Stomach (tissue), 9 donors: ENCODE data around the gene PPP4R4. TPM values are rescaled to one million over a fixed set of nuclear protein-coding genes. Genes with fewer than 3 reads are reported as not detected.
"Not testable (repeated sequence)": the region's sequence is repeated elsewhere in the genome, so short reads cannot be mapped to it uniquely, and the experiment has no call there.

ENCODE experiments used
- DNase-seq, 2 donors: peaks; one replicate each; pipeline versions ENCODE4 v3.0.0 to v3.0.0-alpha.2; 2013 to 2019
- H3K27ac ChIP-seq, 5 donors: fragments of 200-600 bp in 4 of 5; sonication (generic) in 4 of 5; one replicate each; pipeline ENCODE4 v1.5.1; 2013 to 2019; ENCODE audit warnings: mild to moderate bottlenecking in 1 of 5, moderate library complexity in 1 of 5
- H3K27me3 ChIP-seq, 3 donors: fragments of 200-600 bp; sonication (generic); one replicate each; pipeline ENCODE4 v1.5.1; 2017 to 2019; ENCODE audit warnings: mixed run types in 1 of 3
- H3K36me3 ChIP-seq, 4 donors: fragments of 200-600 bp; sonication (generic); 1 replicate in 3 of 4; 2 replicates in 1 of 4; pipeline ENCODE4 v1.5.1; 2016 to 2019
- H3K4me1 ChIP-seq, 4 donors: fragments of 200-600 bp; sonication (generic); one replicate each; pipeline ENCODE4 v1.5.1; 2016 to 2019
- H3K4me3 ChIP-seq, 4 donors: fragments of 200-600 bp; sonication (generic) in 3 of 4; one replicate each; pipeline ENCODE4 v1.5.1; 2016 to 2019; ENCODE audit warnings: mild to moderate bottlenecking in 1 of 4
- H3K9me3 ChIP-seq, 4 donors: fragments of 200-600 bp; sonication (generic); one replicate each; pipeline ENCODE4 v1.5.1; 2016 to 2019
- EP300 ChIP-seq: sonication (generic); formaldehyde crosslinking; IDR thresholded peaks from one replicate; pipeline ENCODE4 v1.6.1; 2017; ENCODE audit warnings: antibody characterized with exemption
- POLR2A ChIP-seq, 4 donors: fragments of 450-650 bp; IDR thresholded peaks; one replicate each; pipeline ENCODE4 v1.6.1; 2016; ENCODE audit warnings: antibody characterized with exemption in 4 of 4, control low read depth in 2 of 4, mild to moderate bottlenecking in 1 of 4, moderate library complexity in 1 of 4
- POLR2AphosphoS5 ChIP-seq, 3 donors: sonication (generic); formaldehyde crosslinking; IDR thresholded peaks; one replicate each; pipeline ENCODE4 v1.6.1; 2016; ENCODE audit warnings: antibody characterized with exemption in 3 of 3
- WGBS, 5 donors: extraction: QIAGEN DNeasy Blood & Tissue Kit in 3 of 5; methylation state at CpG; one replicate each; pipeline versions ENCODE4 v1.1.5 to v1.1.7; 2013 to 2018; 5-methylcytosine and 5-hydroxymethylcytosine counted together
- intact Hi-C: fragments of 100-400 bp; cut with DNase I; formaldehyde crosslinking; loops from one replicate; pipeline ENCODE4 v1.15.1; 2023; ENCODE audit warnings: low total_unique reads
- polyA plus RNA-seq, 3 donors: library from polyadenylated mRNA; stranded (reverse); fragments of 200-250 nt; gene quantifications; one replicate each; pipeline ENCODE4 v1.2.3, GENCODE V29; 2013
- total RNA-seq, 5 donors: library from RNA; depleted of rRNA; stranded (reverse); fragments of >200 nt; gene quantifications; one replicate each; pipeline versions ENCODE4 v1.1.0 to v1.2.3, GENCODE V29; 2014 to 2016
- TF ChIP-seq, protein P1 (sequence below), 7 experiments: fragments of 450-650 bp in 4 of 7; fragments of 200-600 bp in 3 of 7; sonication (generic) in 3 of 7; IDR thresholded peaks; one replicate each; pipeline ENCODE4 v1.5.1; 2016 to 2019; ENCODE audit warnings: antibody characterized with exemption in 7 of 7, control low read depth in 2 of 7, mild to moderate bottlenecking in 1 of 7
- donor health status: healthy with polysubstance abuse.
- donor health status: Bipolar disorder and iron deficiency.
- donor health status: healthy.

The PPP4R4 gene
- total and polyA plus RNA-seq, 8 donors, result under 0.01 to 11.7 (median 0.50) TPM; not detected in 1

DNA sequence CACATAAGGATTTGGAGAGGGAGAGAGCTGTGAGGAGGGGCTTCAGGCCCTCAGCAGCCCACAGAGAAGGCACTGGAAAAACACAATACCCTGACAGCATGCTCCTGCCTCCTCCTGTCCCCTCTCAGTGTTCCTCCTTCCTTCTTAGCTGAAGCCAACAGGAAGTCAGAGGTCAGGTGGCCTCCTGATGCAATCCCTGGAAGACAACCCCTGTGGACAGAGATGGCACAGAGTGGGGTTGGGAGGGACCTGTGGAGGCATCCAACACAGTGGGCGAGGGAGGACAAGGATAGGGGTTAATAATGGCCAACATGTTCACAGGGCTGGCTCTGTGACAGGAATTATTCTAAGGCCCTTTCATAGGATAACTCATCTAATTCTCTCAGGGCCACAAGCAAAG lies 29.4 kb upstream of the PPP4R4 start:
- Histone ChIP-seq H3K4me3 (no peak overlapping the region), H3K27ac (no peak overlapping the region), H3K9me3 (no peaks in the 10 kb centered on the region), H3K4me1 (no peaks in the 10 kb centered on the region), H3K36me3 (no peaks in the 10 kb centered on the region), H3K27me3 (no peaks in the 10 kb centered on the region)
- WGBS, 5 donors, result 50 to 82% (median 76%) methylated on average over 1 of the region's 1 CpG
- DNase-seq, result no peak
- intact Hi-C loops, result no loop called here
- TF ChIP-seq EP300 (no peak), POLR2AphosphoS5 (IDR thresholded peaks at IDR 0.05) (no peak), POLR2A (IDR thresholded peaks at IDR 0.05) (no peak)
- TF ChIP-seq, protein P1, sequence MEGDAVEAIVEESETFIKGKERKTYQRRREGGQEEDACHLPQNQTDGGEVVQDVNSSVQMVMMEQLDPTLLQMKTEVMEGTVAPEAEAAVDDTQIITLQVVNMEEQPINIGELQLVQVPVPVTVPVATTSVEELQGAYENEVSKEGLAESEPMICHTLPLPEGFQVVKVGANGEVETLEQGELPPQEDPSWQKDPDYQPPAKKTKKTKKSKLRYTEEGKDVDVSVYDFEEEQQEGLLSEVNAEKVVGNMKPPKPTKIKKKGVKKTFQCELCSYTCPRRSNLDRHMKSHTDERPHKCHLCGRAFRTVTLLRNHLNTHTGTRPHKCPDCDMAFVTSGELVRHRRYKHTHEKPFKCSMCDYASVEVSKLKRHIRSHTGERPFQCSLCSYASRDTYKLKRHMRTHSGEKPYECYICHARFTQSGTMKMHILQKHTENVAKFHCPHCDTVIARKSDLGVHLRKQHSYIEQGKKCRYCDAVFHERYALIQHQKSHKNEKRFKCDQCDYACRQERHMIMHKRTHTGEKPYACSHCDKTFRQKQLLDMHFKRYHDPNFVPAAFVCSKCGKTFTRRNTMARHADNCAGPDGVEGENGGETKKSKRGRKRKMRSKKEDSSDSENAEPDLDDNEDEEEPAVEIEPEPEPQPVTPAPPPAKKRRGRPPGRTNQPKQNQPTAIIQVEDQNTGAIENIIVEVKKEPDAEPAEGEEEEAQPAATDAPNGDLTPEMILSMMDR (IDR thresholded peaks at IDR 0.05), result no peak

DNA sequence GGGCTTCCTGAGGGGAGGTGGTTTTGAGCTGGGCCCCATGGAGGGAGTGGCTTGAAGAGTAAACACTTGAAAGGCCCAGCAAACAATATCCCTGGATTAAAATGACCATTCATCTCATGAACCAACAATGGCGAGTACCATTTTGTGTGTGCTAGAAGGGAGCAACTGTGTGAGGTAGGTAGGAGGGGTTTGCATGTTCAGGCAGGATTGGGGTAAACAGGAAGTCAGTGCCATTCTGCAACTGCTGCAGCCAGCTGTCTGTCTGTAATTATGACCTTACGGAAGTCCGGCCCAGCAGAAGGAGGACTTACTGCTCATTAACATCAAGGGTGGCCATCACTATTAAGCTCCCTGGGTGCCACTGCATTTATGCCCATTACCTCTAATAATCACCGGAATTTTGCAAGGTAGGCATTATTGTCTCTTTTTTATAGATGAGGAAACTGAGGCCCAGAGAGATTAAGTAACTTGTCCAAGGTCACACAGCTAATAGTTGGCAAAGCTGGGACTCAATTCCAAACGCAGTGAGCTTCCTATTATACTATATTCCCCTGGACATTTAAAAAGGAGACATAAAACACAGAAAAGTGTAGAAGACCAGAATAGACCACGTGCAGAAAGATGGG lies 28.1 kb upstream of the PPP4R4 start:
- DNase-seq, result no peak
- intact Hi-C loops, result no loop called here
- Histone ChIP-seq H3K4me1 (no peaks in the 10 kb centered on the region), H3K27me3 (no peaks in the 10 kb centered on the region), H3K27ac (no peak overlapping the region), H3K36me3 (no peaks in the 10 kb centered on the region), H3K4me3 (no peak overlapping the region), H3K9me3 (no peaks in the 10 kb centered on the region)
- TF ChIP-seq POLR2AphosphoS5 (IDR thresholded peaks at IDR 0.05) (no peak), POLR2A (IDR thresholded peaks at IDR 0.05) (no peak), EP300 (no peak)
- 64 to 84% (median 75%) methylated on average over 6 of the region's 6 CpGs for WGBS, 5 donors

DNA sequence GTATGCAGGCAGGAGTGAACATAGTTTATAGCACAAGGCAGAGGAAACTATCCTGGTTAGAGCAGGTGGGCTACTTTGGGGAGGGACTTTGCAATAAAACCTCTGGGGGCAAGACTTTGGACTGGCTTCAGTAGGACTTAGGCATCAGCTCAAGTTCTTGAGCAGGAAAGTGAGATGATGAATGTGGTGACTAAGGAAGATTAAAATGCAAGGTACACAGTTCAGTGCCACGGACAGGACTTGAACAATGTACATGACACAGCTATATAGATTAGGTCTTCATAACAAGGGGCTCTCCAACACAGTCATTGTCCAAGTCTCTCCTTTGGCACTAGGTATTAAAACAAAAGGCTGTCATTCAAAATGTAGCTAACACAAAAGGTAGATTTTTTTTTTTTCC lies 21.4 kb upstream of the PPP4R4 start:
- TF ChIP-seq POLR2AphosphoS5 (IDR thresholded peaks at IDR 0.05), result no peak
- no peak for TF ChIP-seq EP300
- Histone ChIP-seq H3K4me1 (no peaks in the 10 kb centered on the region), H3K27ac (no peak overlapping the region), H3K9me3 (no peaks in the 10 kb centered on the region), H3K4me3 (no peak overlapping the region), H3K36me3 (no peaks in the 10 kb centered on the region), H3K27me3 (peaks cover 0 to 20% (median 9%) of the 10 kb centered on the region in 3 donors)
- 53 to 84% (median 83%) methylated on average over 1 of the region's 1 CpG for WGBS, 5 donors
- intact Hi-C loops, result no loop called here
- DNase-seq, result no peak

DNA sequence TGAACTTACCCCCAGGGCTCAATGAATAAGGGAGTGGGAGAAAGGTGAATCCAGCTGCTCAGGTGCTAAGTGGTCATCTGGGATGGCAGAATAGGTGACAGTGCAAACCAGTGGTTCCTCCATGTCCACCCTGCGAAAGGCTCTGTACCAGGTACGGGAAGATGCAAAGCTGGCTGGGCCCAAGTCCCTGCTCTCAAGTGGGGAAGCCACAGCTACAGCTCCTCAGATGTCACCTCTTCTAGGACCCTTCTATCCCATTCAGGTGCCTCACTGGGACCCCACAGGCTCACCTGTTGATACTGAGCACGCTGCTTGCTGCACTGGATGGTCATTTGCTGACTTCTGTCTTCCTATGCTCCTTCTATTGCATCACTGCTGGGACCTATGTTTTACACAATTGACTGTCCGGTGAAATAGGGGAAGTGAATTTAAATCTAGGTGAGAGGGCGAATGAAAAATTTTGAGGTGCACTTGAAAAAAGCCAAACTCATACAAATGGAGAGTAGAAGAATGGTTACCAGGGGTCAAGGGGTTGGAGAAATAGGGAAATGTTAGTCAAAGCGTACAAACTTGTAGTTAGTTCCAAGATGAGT lies 20.3 kb upstream of the PPP4R4 start:
- Histone ChIP-seq H3K9me3 (no peaks in the 10 kb centered on the region), H3K27me3 (peaks cover 0 to 20% (median 9%) of the 10 kb centered on the region in 3 donors), H3K36me3 (no peaks in the 10 kb centered on the region), H3K4me1 (no peaks in the 10 kb centered on the region), H3K27ac (no peak overlapping the region), H3K4me3 (no peak overlapping the region)
- intact Hi-C loops, result no loop called here
- WGBS, 5 donors, result 79 to 92% (median 84%) methylated on average over 6 of the region's 6 CpGs
- TF ChIP-seq POLR2AphosphoS5 (IDR thresholded peaks at IDR 0.05) (no peak), EP300 (no peak), POLR2A (IDR thresholded peaks at IDR 0.05) (no peak)
- TF ChIP-seq, protein P1 (IDR thresholded peaks at IDR 0.05), result no peak
- no peak for DNase-seq

DNA sequence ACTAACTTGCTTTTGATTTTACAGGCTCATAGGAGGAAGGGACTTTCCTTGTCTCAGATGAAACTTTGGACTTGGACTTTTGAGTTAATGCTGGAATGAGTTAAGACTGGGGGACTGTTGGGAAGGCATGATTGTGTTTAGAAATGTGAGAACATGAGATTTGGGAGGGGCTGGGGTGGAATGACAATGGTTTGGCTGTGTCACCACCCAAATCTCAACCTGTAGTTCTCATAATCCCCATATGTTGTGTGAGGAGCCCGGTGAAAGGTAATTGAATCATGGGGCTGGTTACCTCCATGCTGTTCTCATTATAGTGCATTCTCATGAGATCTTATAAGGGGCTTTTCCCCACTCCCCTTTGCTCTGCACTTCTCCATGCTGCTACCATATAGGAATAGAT lies 18.0 kb upstream of the PPP4R4 start:
- H3K4me3 ChIP-seq, intact Hi-C loops, DNase-seq, H3K4me1 ChIP-seq, H3K9me3 ChIP-seq, H3K27ac ChIP-seq, H3K36me3 ChIP-seq: not testable (repeated sequence)
- 83 to 95% (median 83%) methylated on average over 1 of the region's 1 CpG for WGBS, 5 donors
- H3K27me3 ChIP-seq, result peaks cover 0 to 20% (median 9%) of the 10 kb centered on the region in 3 donors

DNA sequence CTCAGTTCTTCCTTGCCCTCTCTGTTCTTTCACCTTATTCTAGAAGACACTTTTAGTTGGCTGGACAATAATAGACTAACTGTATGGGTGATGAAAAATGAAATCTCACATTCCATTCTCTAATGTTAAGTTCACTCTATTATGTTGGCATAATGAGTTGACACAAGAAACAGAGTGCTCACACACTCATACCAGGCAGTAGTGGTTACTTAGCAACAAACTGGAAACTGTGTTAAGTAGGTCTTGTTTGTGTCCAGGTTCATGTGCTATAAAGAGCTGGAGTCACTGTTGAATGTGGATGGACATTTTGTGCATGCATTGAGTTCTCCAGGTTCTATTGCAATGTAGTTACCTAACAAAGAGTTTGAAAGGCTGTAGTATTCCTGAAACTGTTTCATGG lies 16.9 kb upstream of the PPP4R4 start:
- H3K4me3 ChIP-seq, result no peak overlapping the region

More for the DNA sequence above, 16.9 kb upstream of the PPP4R4 start:
- TF ChIP-seq POLR2A (IDR thresholded peaks at IDR 0.05) (no peak), EP300 (no peak), POLR2AphosphoS5 (IDR thresholded peaks at IDR 0.05) (no peak)
- TF ChIP-seq, protein P1 (IDR thresholded peaks at IDR 0.05), result no peak
- peak in 1 of 2 donors; percentile 76 for DNase-seq
- H3K27ac ChIP-seq, result no peak overlapping the region
- peaks cover 2 to 8% (median 4%) of the 10 kb centered on the region in 4 donors for H3K4me1 ChIP-seq
- no peaks in the 10 kb centered on the region for H3K9me3 ChIP-seq
- intact Hi-C loops, result no loop called here
- H3K36me3 ChIP-seq, result no peaks in the 10 kb centered on the region
- H3K27me3 ChIP-seq, result peaks cover 0 to 11% (median 0%) of the 10 kb centered on the region in 3 donors
